ENCODE measurements around the gene IRAK3.
"Not testable (repeated sequence)": the region's sequence is repeated elsewhere in the genome, so short reads cannot be mapped to it uniquely, and the experiment has no call there.

The IRAK3 gene

DNA sequence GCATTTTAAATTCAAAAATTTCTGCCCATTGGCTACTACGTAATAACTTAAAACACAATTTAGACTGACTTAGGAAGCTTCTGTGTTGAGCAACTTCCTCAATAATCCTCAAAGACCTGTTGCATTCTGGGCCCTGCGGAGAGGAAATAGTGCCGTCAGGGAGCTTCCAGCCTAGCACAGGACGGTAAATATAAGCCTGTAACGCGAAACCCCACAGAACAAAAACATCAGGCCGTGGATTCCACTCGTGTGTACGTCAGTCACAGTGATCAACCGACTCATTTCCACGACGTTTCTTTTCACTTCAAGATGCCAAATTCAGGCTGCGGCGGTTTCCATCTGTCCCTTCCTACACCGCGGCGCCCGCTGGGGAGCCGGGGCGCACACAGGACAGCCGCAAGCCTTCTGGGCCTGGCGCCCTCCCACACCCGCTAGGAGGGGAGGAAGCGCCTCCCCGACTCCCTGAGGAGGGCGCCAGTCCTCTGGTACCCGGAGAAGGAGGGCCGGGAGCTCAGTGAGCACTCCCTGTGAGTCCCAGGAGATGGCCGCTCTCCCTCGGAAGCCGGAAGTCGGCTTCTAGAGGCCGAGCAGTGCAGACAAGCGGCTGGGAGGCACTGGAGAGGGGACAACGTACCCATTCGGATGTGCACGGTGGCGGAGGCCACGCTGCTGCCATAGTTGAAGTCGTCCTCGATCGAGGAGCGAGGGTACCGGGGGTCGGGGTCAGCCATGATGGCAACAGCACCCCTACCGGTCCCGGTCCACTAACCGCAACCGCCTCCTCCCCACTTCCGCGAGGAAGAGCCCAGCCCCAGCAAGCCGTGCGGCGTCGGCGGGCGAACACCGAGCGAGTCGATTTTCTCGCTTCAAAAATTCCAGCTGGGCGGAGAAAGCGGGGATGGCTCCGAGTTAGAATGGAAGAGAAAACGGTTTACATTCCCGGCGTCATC lies 19.5 kb upstream of the IRAK3 start, which contains the start of gene TMBIM4:
TSS of gene TMBIM4 (minus strand) at position 776 of the 950 bp plus-strand sequence. CDS start at position 731, 45 bp downstream.
- peak; percentile 65 to 76 for DNase-seq (ENCODE audit: low read depth in 2 of 2)

DNA sequence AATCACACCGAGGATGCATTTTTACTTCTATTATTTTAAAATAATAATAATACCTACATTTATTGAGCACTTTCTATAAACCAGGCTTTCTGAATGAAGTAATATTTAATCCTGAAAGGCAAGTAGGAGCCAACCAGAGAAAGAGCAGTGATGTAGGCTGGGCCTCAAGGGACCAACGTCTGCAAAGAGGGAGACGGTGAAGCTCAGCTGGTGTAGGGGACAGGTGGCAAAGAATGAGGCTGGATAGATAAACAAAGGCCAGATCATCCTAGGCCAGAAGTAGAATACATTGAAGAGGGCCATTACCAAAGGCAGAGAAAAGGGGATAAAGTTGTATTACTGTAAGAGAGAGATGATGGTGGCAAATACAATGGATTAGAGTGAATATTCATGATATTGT lies 18.4 kb upstream of the IRAK3 start:
- no peak for DNase-seq (ENCODE audit: low read depth in 2 of 2)

DNA sequence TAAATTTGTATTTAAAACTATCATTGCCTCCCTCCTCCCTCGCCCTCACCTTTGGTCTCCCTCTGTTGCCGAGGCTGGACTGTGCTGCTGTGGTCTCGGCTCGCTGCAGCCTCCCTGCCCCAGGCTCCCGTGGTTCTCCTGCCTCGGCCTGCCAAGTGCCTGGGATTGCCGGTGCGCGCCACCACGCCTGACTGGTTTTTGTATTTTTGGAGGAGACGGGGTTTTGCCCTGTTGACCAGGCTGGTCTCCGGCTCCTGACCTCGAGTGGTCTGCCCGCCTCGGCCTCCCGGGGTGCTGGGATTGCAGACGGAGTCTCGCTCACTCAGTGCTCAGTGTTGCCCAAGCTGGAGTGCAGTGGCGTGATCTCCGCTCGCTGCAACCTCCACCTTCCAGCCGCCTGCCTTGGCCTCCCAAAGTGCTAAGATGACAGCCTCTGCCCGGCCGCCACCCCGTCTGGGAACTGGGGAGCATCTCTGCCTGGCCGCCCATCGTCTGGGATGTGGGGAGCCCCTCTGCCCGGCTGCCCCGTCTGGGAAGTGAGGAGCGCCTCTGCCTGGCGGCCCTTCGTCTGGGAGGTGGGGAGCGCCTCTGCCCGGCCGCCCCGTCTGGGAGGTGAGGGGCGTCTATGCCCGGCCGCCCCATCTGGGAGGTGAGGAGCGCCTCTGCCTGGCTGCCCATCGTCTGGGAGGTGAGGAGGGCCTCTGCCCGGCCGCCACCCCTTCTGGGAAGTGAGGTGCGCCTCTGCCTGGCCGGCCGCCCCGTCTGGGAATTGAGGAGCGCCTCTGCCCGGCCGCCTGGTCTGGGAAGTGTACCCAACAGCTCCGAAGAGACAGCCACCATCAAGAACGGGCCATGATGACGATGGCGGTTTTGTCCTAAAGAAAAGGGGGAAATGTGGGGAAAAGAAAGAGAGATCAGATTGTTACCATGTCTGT lies 14.4 kb upstream of the IRAK3 start:
- DNase-seq (ENCODE audit: low read depth in 2 of 2) = not testable (repeated sequence)

DNA sequence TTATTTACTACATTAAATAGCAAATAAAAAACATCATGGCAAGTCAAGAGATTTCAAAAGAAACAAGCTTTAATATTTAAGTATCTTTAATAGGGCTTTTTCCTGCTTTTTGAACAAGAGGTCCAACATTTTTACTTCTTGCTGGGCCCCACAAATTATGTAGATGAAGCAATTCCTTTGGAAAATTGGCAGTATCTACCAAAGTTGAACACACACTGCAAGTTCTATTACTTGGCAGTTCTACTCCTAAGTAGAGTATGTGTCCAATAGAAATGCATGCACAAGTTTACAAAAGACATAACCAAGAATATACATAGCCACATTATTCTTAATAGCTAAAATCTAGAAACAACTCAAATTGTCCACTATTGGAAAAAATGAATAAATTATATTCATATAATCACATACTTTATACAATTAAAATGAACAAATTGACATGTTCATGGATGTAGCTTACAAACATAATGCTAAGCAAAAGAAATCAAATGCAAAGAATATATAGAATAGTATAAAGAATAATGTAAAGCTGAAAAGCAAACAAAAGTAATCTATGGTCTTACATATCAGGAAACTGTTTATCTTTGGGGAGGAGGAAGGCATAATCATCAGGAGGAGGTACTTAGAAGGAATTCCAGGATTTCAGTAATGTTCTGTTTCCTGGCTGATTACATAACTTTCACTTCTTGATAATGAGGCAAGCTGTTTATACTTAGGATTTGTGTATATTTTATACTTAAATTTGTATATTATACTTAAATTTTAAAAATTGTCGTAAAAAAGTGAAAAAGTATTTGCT lies 12.7 kb upstream of the IRAK3 start:
- DNase-seq (ENCODE audit: low read depth in 2 of 2) = no peak

- no peak for DNase-seq (ENCODE audit: low read depth in 2 of 2)
Measured at GRCh38 chr12:66182956-66183355, 6.1 kb upstream of the IRAK3 start.

DNA sequence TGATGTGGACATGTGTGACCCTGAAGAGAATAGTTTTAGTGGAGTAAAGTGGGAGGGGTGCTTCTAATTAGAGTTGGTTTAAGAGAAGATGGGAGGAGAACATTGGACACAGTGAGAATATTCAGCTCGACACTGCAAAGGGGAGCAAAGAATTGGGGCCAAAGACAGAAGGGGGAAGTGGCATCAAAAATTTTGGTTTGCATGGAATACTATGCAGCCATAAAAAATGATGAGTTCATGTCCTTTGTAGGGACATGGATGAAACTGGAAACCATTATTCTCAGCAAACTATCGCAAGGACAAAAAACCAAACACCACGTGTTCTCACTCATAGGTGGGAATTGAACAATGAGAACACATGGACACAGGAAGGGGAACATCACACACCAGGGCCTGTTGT lies 4.2 kb upstream of the IRAK3 start:
- DNase-seq (ENCODE audit: low read depth in 2 of 2) = not testable (repeated sequence)

GRCh38 chr12:66187036-66187435 lies 2.0 kb upstream of the IRAK3 start:
- no peak for DNase-seq (ENCODE audit: low read depth in 2 of 2)

- no peak for DNase-seq (ENCODE audit: low read depth in 2 of 2)
Measured at GRCh38 chr12:66187821-66188220, 1.2 kb upstream of the IRAK3 start.

- no peak for DNase-seq (ENCODE audit: low read depth in 2 of 2)
Measured at GRCh38 chr12:66189486-66189843, 451 bp downstream of the IRAK3 start.

DNA sequence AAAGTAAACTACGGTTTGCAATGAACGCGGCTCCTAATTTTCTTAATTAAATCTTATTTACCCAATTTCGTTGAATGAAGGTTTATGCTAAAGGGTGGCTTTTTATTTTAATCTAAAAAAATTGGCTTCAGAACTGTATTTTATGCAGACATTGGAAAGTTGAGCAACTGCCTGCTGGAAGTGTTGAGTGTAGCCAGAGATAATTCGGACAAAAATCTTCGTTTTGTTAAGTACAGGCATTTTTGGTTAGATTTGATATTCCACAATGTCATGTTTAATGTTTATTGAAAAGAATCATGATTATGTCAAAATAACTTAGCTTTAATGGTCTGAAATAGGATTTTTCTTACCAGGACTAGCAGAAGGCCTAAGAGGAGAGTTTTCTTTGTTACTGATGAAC lies 875 bp downstream of the IRAK3 start:
- no peak for DNase-seq (ENCODE audit: low read depth in 2 of 2)

GRCh38 chr12:66190519-66191370 lies 1.7 kb downstream of the IRAK3 start:
- no peak for DNase-seq (ENCODE audit: low read depth in 2 of 2)

- no peak for DNase-seq (ENCODE audit: low read depth in 2 of 2)
Measured at GRCh38 chr12:66191547-66192126, 2.6 kb downstream of the IRAK3 start.

DNA sequence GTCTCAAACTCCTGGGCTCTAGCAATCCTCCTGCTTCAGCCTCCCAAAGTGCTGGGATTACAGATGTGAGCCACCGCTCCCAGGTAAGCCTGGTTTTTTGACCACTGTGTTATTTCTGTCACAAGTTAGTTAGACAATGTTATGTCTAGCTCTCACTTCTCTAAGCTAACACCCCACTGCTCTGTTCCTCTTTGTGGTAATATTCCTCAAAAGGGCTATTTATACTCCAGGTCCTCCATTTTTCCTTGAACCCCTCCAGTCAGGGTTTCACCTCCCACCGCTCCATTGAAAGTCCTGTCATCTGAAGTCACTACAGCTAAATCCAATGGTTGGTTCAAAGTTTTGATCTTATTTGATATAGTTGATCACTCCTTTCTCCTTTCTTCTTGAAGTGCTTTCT lies 5.1 kb downstream of the IRAK3 start:
- no peak for DNase-seq (ENCODE audit: low read depth in 2 of 2)

- DNase-seq (ENCODE audit: low read depth in 2 of 2) = no peak
Measured at GRCh38 chr12:66195242-66195641, 6.2 kb downstream of the IRAK3 start.

DNA sequence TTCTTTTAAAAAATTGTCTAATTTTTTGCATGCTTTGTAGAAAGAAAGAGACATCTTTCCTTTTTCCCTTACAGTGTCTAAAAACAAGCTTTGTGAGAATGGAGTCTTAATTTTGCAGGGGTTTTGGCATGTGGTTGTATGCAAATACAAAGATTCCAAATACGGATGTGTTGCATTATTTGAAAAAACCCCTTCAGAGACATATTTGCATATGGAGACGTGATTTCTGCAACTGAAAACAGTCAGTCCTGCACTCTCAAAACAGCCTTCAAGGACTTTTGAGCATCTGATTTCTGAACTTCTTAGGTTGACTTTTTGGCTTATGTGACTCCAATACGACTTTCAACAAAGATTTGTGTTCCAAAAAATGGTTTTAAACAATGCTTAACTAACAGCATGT lies 7.8 kb downstream of the IRAK3 start:
- no peak for DNase-seq (ENCODE audit: low read depth in 2 of 2)

GRCh38 chr12:66197495-66197921 lies 8.5 kb downstream of the IRAK3 start:
- no peak for DNase-seq (ENCODE audit: low read depth in 2 of 2)

- DNase-seq (ENCODE audit: low read depth in 2 of 2) = no peak
Measured at GRCh38 chr12:66199141-66199540, 10.1 kb downstream of the IRAK3 start.

GRCh38 chr12:66199831-66200509 lies 11.0 kb downstream of the IRAK3 start:
- no peak for DNase-seq (ENCODE audit: low read depth in 2 of 2)

DNA sequence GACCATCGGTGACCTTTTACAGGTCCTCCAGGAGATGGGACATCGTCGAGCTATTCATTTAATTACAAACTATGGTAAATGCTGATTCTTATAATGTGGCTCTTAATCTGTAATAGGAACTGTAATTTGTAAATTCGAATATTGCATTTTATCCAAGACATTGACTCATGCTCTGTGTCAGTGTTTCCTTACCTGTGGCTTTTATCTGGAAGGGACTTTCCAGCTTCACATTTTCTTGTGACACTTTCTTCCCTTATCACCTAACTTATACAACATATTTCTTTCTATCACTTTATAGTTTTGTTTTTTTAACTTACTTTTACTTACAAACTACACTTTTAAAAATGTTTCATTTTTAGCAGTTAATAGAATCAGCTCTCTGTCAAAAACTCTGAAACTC lies 14.8 kb downstream of the IRAK3 start:
- no peak for DNase-seq (ENCODE audit: low read depth in 2 of 2)

GRCh38 chr12:66206141-66206540 lies 17.1 kb downstream of the IRAK3 start:
- no peak for DNase-seq (ENCODE audit: low read depth in 2 of 2)
